Karpas-422 (cell line): ENCODE measurements around the gene KRTAP9-6. TPM values are rescaled to one million over a fixed set of nuclear protein-coding genes. Genes with fewer than 3 reads are reported as not detected.
"Not testable (repeated sequence)": the region's sequence is repeated elsewhere in the genome, so short reads cannot be mapped to it uniquely, and the experiment has no call there.

Source experiments
- DNase-seq: peaks from one replicate; pipeline ENCODE4 v3.0.0-alpha.2; 2015
- H2AFZ ChIP-seq: fragments of 200-600 bp; sonication (generic); 2 replicates; pipeline ENCODE4 v1.6.1; 2014; ENCODE audit warnings: antibody characterized with exemption, low read length, mixed read lengths
- H3K27ac ChIP-seq: fragments of 200-600 bp; sonication (generic); 2 replicates; pipeline ENCODE4 v1.5.1; 2014; ENCODE audit warnings: mild to moderate bottlenecking, low read length, moderate library complexity
- H3K27me3 ChIP-seq: fragments of 200-600 bp; sonication (generic); 2 replicates; pipeline ENCODE4 v1.6.1; 2014; ENCODE audit warnings: low read length, mixed read lengths
- H3K36me3 ChIP-seq: fragments of 200-600 bp; sonication (generic); 2 replicates; pipeline ENCODE4 v1.6.1; 2014; ENCODE audit warnings: low read length, mixed read lengths; ENCODE audit not compliant: insufficient read depth
- H3K4me1 ChIP-seq: fragments of 200-600 bp; sonication (generic); 2 replicates; pipeline ENCODE4 v1.6.1; 2014; ENCODE audit warnings: mild to moderate bottlenecking, low read length, mixed read lengths
- H3K4me2 ChIP-seq: fragments of 200-600 bp; sonication (generic); 2 replicates; pipeline ENCODE4 v1.6.1; 2014; ENCODE audit warnings: low read length, low read depth, mild to moderate bottlenecking; ENCODE audit not compliant: poor library complexity, severe bottlenecking
- H3K4me3 ChIP-seq: fragments of 200-600 bp; sonication (generic); 2 replicates; pipeline ENCODE4 v1.5.1; 2014; ENCODE audit warnings: mild to moderate bottlenecking, antibody characterized with exemption, low read length, mixed read lengths
- H3K79me2 ChIP-seq: fragments of 200-600 bp; sonication (generic); 2 replicates; pipeline ENCODE4 v1.6.1; 2014; ENCODE audit warnings: mild to moderate bottlenecking, low read length, mixed read lengths
- H3K9ac ChIP-seq: fragments of 200-600 bp; sonication (generic); 2 replicates; pipeline ENCODE4 v1.6.0; 2014; ENCODE audit warnings: low read length
- H3K9me2 ChIP-seq: fragments of 200-600 bp; sonication (generic), shearing (Covaris generic); replicated peaks from 2 replicates; pipeline ENCODE4 v1.6.0; 2014; ENCODE audit warnings: mild to moderate bottlenecking, low read length, moderate library complexity; ENCODE audit not compliant: insufficient read depth
- H3K9me3 ChIP-seq: fragments of 300-700, 200-600 bp; sonication (generic); 2 replicates; pipeline ENCODE4 v1.6.1; 2014; ENCODE audit warnings: low read length, mixed read lengths
- H4K20me1 ChIP-seq: fragments of 200-600 bp; sonication (generic); 2 replicates; pipeline ENCODE4 v1.6.1; 2014; ENCODE audit warnings: mild to moderate bottlenecking, antibody characterized with exemption, low read length, low read depth; ENCODE audit not compliant: insufficient read depth
- total RNA-seq: library from RNA; depleted of rRNA; stranded (reverse); fragments of >200 nt; shearing (Covaris generic); gene quantifications from 2 replicates; pipeline ENCODE4 v1.2.3, GENCODE V29; 2014; ENCODE audit warnings: low replicate concordance

The KRTAP9-6 gene
- total RNA-seq, 1 experiment from 2014 or later: not detected

DNA sequence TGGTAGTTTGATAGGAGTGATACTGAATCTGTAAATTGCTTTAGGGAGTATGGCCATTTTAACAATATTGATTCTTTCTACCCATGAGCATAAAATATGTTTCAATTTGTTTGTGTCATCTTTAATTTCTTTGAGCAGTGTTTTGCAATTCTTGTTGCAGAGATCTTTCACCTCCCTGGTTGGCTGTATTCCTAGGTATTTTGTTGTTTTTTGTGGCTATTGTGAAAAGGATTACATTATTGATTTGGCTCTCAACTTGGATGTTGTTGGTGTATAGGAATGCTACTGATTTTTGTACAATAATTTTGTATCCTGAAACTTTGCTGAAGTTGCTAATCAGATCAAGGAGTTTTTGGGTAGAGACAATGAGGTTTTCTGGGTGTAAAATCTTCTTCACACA is 6.8 kb upstream of the KRTAP9-6 start:
- no peak overlapping the region for H2AFZ ChIP-seq
- no peaks in the 10 kb centered on the region for H3K4me1 ChIP-seq
- no peaks in the 10 kb centered on the region for H3K9me3 ChIP-seq
- H3K36me3 ChIP-seq: no peaks in the 10 kb centered on the region
- H3K79me2 ChIP-seq: no peaks in the 10 kb centered on the region
- H3K9me2 ChIP-seq: no peaks in the 10 kb centered on the region
- 0 out of 2 replicates have a peak, but pooled peaks cover 4% of the 10 kb centered on the region for H3K27me3 ChIP-seq
- no peak overlapping the region for H3K4me3 ChIP-seq
- DNase-seq: no peak
- H3K27ac ChIP-seq: no peak overlapping the region
- no peaks in the 10 kb centered on the region for H4K20me1 ChIP-seq
- H3K9ac ChIP-seq: no peak overlapping the region
- H3K4me2 ChIP-seq: no peak overlapping the region

DNA sequence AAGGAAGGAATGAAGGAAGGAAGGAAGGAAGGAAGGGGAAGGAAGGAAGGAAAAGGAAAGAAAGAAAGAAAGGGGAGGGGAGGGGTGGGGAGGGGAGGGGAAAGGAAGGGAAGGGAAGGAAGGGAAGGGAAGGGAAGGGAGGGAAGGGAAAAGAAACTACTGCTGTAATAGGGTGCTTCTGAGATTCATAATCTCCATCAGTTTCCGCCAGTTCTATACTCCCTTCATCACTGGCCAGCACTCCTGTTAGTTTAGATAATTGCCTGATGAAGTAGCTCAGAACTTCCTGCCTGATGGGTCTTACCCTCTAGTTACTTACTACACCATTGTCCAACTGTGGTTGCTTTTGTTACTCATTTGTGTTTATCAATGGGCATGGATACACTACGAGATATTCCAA is 2.0 kb upstream of the KRTAP9-6 start:
- Histone ChIP-seq H4K20me1 (no peaks in the 10 kb centered on the region), H3K27ac (no peak overlapping the region), H3K9me3 (no peaks in the 10 kb centered on the region), H3K4me3 (no peak overlapping the region), H3K9me2 (no peaks in the 10 kb centered on the region), H3K36me3 (no peaks in the 10 kb centered on the region), H2AFZ (no peak overlapping the region), H3K4me2 (no peak overlapping the region), H3K79me2 (no peaks in the 10 kb centered on the region), H3K9ac (no peak overlapping the region), H3K27me3 (0 out of 2 replicates have a peak, but pooled peaks cover 4% of the 10 kb centered on the region), H3K4me1 (no peaks in the 10 kb centered on the region)
- no peak for DNase-seq

DNA sequence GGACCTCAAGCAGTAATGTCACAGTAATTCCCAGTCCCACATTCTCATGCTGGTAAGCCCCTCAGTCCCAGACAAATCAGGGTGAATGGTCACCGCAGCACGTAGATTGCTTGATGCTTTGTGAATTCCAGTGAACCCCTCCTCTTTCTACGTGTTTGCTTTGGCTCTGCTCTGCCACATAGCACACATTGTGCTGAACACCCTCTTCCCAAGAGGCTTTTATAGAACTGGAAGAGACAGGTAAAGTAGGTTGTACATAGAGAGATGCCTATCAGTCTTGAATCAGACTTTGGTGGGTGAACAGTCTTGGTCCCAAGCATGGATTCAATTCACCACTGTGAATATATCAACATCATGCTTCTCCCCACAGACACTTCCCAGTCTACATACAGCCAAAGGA is 579 bp upstream of the KRTAP9-6 start:
- Histone ChIP-seq H3K4me3 (no peak overlapping the region), H3K4me1 (no peaks in the 10 kb centered on the region), H3K27ac (no peak overlapping the region), H3K4me2 (no peak overlapping the region), H3K79me2 (no peaks in the 10 kb centered on the region), H3K27me3 (0 out of 2 replicates have a peak, but pooled peaks cover 2% of the 10 kb centered on the region), H3K9ac (no peak overlapping the region), H2AFZ (no peak overlapping the region), H4K20me1 (no peaks in the 10 kb centered on the region), H3K9me3 (no peaks in the 10 kb centered on the region), H3K9me2 (no peaks in the 10 kb centered on the region), H3K36me3 (no peaks in the 10 kb centered on the region)
- no peak for DNase-seq

DNA sequence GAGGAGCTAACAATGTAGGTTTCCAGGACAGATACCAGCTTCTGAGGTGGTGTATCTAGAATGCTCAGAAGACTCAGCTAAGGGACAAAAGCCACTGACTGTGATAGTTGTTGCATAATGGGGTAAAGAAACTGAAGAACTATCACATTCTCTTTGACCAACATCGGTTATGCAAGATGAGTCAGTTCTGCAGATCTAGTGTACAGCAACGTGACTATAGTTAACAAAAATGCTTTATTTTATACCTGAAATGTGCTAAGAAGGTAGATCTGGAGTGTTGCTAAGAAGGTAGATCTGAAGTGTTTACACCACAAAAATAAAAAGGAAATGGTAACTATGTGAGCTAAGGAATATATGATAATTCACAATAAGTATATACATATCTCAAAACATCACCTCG is 2.5 kb downstream of the KRTAP9-6 start:
- Histone ChIP-seq H3K9me3 (no peaks in the 10 kb centered on the region), H3K27ac (no peak overlapping the region), H4K20me1 (no peaks in the 10 kb centered on the region), H3K4me1 (no peaks in the 10 kb centered on the region), H3K27me3 (0 out of 2 replicates have a peak, but pooled peaks cover 2% of the 10 kb centered on the region), H2AFZ (no peak overlapping the region), H3K9ac (no peak overlapping the region), H3K36me3 (no peaks in the 10 kb centered on the region), H3K9me2 (no peaks in the 10 kb centered on the region), H3K79me2 (no peaks in the 10 kb centered on the region), H3K4me3 (no peak overlapping the region), H3K4me2 (no peak overlapping the region)
- no peak for DNase-seq

- not testable (repeated sequence) for H2AFZ ChIP-seq, H3K9me3 ChIP-seq, H3K4me1 ChIP-seq, H3K4me3 ChIP-seq, H3K27ac ChIP-seq, H4K20me1 ChIP-seq, H3K27me3 ChIP-seq, H3K79me2 ChIP-seq, H3K4me2 ChIP-seq, DNase-seq, H3K9ac ChIP-seq, H3K9me2 ChIP-seq, H3K36me3 ChIP-seq
Measured at GRCh38 chr17:41271323-41271722, 6.1 kb downstream of the KRTAP9-6 start.

DNA sequence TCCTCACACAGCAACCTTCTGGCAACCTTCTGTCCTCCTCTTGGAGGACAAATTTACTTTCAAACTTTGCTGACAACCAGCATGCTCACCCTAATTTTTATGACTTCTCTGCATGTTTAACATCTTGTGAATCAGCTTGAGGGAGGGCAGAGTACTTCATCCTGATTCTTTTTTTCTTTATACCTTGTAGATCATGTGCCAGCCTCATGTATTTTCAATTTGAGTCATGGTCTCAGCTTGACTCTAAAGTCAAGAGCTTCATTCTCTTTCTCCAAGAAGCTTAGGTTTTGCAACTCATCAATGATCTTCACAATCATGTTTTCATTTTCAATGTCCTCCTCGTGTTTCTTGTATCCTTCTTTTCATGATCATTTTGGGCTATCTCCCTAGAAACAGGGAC is 6.7 kb downstream of the KRTAP9-6 start:
- no peaks in the 10 kb centered on the region for H4K20me1 ChIP-seq
- no peak for DNase-seq
- no peaks in the 10 kb centered on the region for H3K9me3 ChIP-seq
- H2AFZ ChIP-seq: no peak overlapping the region
- H3K9ac ChIP-seq: no peak overlapping the region
- no peaks in the 10 kb centered on the region for H3K9me2 ChIP-seq
- H3K4me3 ChIP-seq: no peak overlapping the region
- H3K4me2 ChIP-seq: no peak overlapping the region
- H3K27me3 ChIP-seq: no peaks in the 10 kb centered on the region
- H3K79me2 ChIP-seq: no peaks in the 10 kb centered on the region
- no peak overlapping the region for H3K27ac ChIP-seq
- H3K4me1 ChIP-seq: no peaks in the 10 kb centered on the region
- H3K36me3 ChIP-seq: no peaks in the 10 kb centered on the region

DNA sequence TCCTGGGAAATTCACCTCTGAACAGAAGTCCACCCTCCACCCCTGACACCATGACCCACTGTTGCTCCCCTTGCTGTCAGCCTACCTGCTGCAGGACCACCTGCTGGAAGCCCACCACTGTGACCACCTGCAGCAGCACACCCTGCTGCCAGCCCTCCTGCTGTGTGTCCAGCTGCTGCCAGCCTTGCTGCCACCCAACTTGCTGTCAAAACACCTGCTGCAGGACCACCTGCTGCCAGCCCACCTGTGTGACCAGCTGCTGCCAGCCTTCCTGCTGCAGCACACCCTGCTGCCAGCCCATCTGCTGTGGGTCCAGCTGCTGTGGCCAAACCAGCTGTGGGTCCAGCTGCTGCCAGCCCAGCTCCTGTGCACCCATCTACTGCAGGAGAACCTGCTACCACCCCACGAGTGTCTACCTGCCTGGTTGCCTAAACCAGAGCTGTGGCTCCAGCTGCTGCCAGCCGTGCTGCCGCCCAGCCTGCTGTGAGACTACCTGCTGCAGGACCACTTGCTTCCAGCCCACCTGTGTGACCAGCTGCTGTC is 10.5 kb downstream of the KRTAP9-6 start, which contains the start of gene KRTAP9-7:
KRTAP9-7 (plus strand) TSS at position 51 of the 543 bp plus-strand sequence; CDS start at position 51, 0 bp downstream.
- H3K4me2 ChIP-seq, H3K27me3 ChIP-seq: not testable (repeated sequence)

DNA sequence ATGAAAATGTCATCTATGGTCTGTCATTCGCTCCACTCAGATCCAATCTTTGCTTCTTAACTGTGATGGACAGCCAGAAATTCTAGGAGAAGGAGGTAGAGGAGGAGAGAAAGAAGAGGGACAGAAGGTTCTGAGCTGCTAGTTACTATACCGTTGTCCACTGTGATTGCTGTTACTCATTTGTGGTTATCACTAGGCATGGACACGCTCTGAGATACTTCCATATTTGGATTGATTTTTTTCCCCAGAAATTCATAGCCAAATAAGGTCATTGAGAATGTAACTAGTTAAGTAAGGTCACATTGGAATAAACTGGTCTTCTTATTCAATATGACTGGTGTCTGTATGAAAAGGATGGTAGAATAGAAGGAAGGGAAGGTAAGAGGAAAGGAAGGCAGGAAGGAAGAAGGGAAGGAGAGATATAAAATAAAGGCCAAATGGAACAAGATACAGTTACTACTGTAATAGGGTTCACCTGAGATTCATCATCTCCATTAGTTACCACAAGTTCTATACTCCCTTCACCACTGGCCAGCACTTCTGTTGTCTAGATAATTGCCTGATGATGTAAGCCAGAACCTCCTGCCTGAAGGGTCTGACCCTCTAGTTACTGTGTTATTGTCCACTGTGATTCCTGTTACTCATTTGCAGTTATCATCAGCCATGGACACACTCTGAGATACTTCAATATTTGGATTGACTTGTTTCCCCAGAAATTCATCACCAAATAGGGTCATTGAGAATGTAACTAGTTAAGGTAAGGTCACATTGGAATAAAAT is 13.2 kb downstream of the KRTAP9-6 start:
- no peak for DNase-seq
- H3K79me2 ChIP-seq: no peaks in the 10 kb centered on the region
- no peaks in the 10 kb centered on the region for H3K36me3 ChIP-seq
- H3K4me1 ChIP-seq: no peaks in the 10 kb centered on the region
- no peak overlapping the region for H3K4me3 ChIP-seq
- no peaks in the 10 kb centered on the region for H4K20me1 ChIP-seq
- H3K9ac ChIP-seq: no peak overlapping the region
- no peaks in the 10 kb centered on the region for H3K9me3 ChIP-seq
- no peaks in the 10 kb centered on the region for H3K27me3 ChIP-seq
- no peak overlapping the region for H2AFZ ChIP-seq
- no peaks in the 10 kb centered on the region for H3K9me2 ChIP-seq
- H3K27ac ChIP-seq: no peak overlapping the region
- H3K4me2 ChIP-seq: no peak overlapping the region

More for the DNA sequence above, 10.5 kb downstream of the KRTAP9-6 start, which contains the start of gene KRTAP9-7:
- not testable (repeated sequence) for H3K4me3 ChIP-seq, H3K36me3 ChIP-seq, H3K4me1 ChIP-seq, H2AFZ ChIP-seq, H3K79me2 ChIP-seq, H3K9me3 ChIP-seq, H4K20me1 ChIP-seq, H3K27ac ChIP-seq, H3K9me2 ChIP-seq, H3K9ac ChIP-seq, DNase-seq
